ENCODE measurements around the gene SACS. TPM values are rescaled to one million over a fixed set of nuclear protein-coding genes. Genes with fewer than 3 reads are reported as not detected.

SACS gene
- total RNA-seq, 1 experiment from 2014 or later = 33.4 TPM

DNA sequence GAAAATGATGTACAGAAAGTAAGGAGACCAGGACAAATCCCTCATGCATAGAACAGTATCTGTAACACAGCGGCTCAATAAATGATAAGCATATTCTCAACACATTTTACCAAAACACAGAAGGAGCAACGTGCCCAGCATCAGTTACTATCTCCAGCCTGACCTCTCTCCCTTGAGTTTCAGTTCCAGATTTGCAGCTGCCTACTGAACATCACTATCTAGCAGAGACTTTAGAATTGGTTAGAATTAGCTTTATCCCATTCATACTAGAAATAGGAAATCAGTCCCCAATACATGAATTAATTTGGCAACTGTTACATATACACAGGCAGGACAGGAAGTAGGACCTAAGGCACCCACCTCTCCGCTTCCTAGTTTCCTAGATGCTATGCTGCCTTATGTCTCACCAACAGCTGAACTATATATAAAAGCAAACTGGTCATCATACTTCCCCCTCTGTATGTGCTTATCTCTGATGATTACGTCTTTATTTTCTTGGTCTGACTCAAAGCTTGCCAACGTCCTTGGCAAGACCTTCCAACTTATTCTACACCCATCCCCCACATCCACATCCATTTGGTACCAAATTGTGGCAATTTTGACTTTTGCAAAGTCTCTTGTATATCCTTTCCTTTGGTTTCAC is 61.1 kb downstream of the SACS start:
- no peaks in the 10 kb centered on the region for H3K9me2 ChIP-seq (ENCODE audit: insufficient read depth)
- no TSS peak for BruUV-seq (replicated peaks)
- H3K9me3 ChIP-seq (ENCODE audit: control insufficient read depth in 1 of 2, insufficient read depth in 1 of 2, low read depth in 1 of 2, low read length in 2 of 2) = no peaks in the 10 kb centered on the region
- RAD21 ChIA-PET (ENCODE audit: low non-redundant PET in 1 of 2, low total read pairs in 2 of 2, uncharacterized antibody in 2 of 2, unreplicated experiment in 2 of 2) = no interaction called here
- intact Hi-C loops (cut with micrococcal nuclease) = loop anchor here (10.0 kb wide), 1 partner anchor 202 kb away; the partner anchor contains the start of gene TNFRSF19
- DNase-seq (ENCODE audit: low read depth, low spot score) (no peak), ATAC-seq (no peak)
- no peak overlapping the region for H2AFZ ChIP-seq (ENCODE audit: low read depth, low read length, poor library complexity, severe bottlenecking)
- peaks cover 6 to 11% of the 10 kb centered on the region in 2 experiments; a peak in 3 of 4 replicates for H3K4me1 ChIP-seq (ENCODE audit: control insufficient read depth in 1 of 2, insufficient read depth in 2 of 2, low read length in 2 of 2)
- H3K27ac ChIP-seq (ENCODE audit: low read depth, low read length) = no peak overlapping the region
- no peaks in the 10 kb centered on the region for H4K20me1 ChIP-seq (ENCODE audit: insufficient read depth)
- no peak overlapping the region for H3K9ac ChIP-seq (ENCODE audit: low read length)
- CTCF ChIA-PET = no interaction called here
- H3K4me3 ChIP-seq (replicated peaks in 1 of 2; ENCODE audit: low read depth in 1 of 2, low read length in 2 of 2) = no peak overlapping the region
- no peak overlapping the region for H3K4me2 ChIP-seq (ENCODE audit: low read length)
- TF ChIP-seq, protein P1, sequence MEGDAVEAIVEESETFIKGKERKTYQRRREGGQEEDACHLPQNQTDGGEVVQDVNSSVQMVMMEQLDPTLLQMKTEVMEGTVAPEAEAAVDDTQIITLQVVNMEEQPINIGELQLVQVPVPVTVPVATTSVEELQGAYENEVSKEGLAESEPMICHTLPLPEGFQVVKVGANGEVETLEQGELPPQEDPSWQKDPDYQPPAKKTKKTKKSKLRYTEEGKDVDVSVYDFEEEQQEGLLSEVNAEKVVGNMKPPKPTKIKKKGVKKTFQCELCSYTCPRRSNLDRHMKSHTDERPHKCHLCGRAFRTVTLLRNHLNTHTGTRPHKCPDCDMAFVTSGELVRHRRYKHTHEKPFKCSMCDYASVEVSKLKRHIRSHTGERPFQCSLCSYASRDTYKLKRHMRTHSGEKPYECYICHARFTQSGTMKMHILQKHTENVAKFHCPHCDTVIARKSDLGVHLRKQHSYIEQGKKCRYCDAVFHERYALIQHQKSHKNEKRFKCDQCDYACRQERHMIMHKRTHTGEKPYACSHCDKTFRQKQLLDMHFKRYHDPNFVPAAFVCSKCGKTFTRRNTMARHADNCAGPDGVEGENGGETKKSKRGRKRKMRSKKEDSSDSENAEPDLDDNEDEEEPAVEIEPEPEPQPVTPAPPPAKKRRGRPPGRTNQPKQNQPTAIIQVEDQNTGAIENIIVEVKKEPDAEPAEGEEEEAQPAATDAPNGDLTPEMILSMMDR (IDR thresholded peaks at IDR 0.05 in 2 of 3, conservative IDR thresholded peaks at IDR 0.05 in 1 of 3; ENCODE audit: borderline replicate concordance in 1 of 3, insufficient read depth in 1 of 3, low read depth in 2 of 3, low read length in 2 of 3) = no peak
- TF ChIP-seq POLR2AphosphoS5 (IDR thresholded peaks at IDR 0.05; ENCODE audit: low read depth, low read length) = no peak
- peaks cover 18 to 20% of the 10 kb centered on the region in 2 experiments; a peak in 3 of 4 replicates for H3K36me3 ChIP-seq (ENCODE audit: control insufficient read depth in 1 of 2, insufficient read depth in 2 of 2, low read length in 2 of 2)
- peaks cover 37% of the 10 kb centered on the region for H3K79me2 ChIP-seq (ENCODE audit: insufficient read depth, low read length)
- POLR2A ChIA-PET = no interaction called here
- H3K27me3 ChIP-seq (ENCODE audit: insufficient read depth, low read length) = no peaks in the 10 kb centered on the region

DNA sequence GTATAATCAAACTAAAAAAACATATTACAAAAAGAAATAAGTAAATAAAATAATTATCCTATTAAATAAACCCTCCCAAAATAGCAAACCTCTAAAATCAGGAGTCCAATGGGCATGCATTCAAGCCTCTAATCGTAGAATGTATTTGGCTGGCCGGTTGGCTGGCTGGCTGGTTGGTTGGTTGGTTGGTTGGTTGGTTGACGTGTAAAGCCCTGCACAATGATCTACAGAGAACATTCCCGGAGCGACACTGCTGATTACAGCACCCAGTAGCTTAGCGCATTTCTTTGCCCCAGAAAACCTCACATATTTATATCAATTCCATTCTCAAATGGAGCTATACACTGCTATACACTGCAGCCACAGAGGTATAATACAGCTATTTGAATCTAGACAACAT is 65.6 kb downstream of the SACS start:
- Histone ChIP-seq H2AFZ (ENCODE audit: low read depth, low read length, poor library complexity, severe bottlenecking) (no peak overlapping the region), H3K27me3 (ENCODE audit: insufficient read depth, low read length) (no peaks in the 10 kb centered on the region), H4K20me1 (ENCODE audit: insufficient read depth) (no peaks in the 10 kb centered on the region), H3K36me3 (ENCODE audit: control insufficient read depth in 1 of 2, insufficient read depth in 2 of 2, low read length in 2 of 2) (peaks cover 34 to 43% of the 10 kb centered on the region in 2 experiments; a peak in 3 of 4 replicates), H3K9me3 (ENCODE audit: control insufficient read depth in 1 of 2, insufficient read depth in 1 of 2, low read depth in 1 of 2, low read length in 2 of 2) (no peaks in the 10 kb centered on the region), H3K4me3 (replicated peaks in 1 of 2; ENCODE audit: low read depth in 1 of 2, low read length in 2 of 2) (no peak overlapping the region), H3K9ac (ENCODE audit: low read length) (no peak overlapping the region), H3K4me2 (ENCODE audit: low read length) (no peak overlapping the region), H3K27ac (ENCODE audit: low read depth, low read length) (no peak overlapping the region), H3K4me1 (ENCODE audit: control insufficient read depth in 1 of 2, insufficient read depth in 2 of 2, low read length in 2 of 2) (no peaks in the 10 kb centered on the region), H3K79me2 (ENCODE audit: insufficient read depth, low read length) (peaks cover 17% of the 10 kb centered on the region), H3K9me2 (ENCODE audit: insufficient read depth) (no peaks in the 10 kb centered on the region)
- CTCF ChIA-PET = no interaction called here
- no peak for DNase-seq (ENCODE audit: low read depth, low spot score)
- BruUV-seq (replicated peaks) = no TSS peak
- ATAC-seq = no peak
- intact Hi-C loops (cut with micrococcal nuclease) = no loop called here
- POLR2A ChIA-PET = no interaction called here
- RAD21 ChIA-PET (ENCODE audit: low non-redundant PET in 1 of 2, low total read pairs in 2 of 2, uncharacterized antibody in 2 of 2, unreplicated experiment in 2 of 2) = no interaction called here
- TF ChIP-seq SRF (IDR thresholded peaks at IDR 0.05; ENCODE audit: low read depth) (no peak), YY1 (IDR thresholded peaks at IDR 0.05; ENCODE audit: extremely low read depth, insufficient replicate concordance, low read depth, low read length) (no peak), SIN3A (IDR thresholded peaks at IDR 0.05; ENCODE audit: low read depth) (no peak), JUND (IDR thresholded peaks at IDR 0.05) (no peak), POLR2AphosphoS5 (IDR thresholded peaks at IDR 0.05; ENCODE audit: low read depth, low read length) (no peak)
- TF ChIP-seq, protein P2, sequence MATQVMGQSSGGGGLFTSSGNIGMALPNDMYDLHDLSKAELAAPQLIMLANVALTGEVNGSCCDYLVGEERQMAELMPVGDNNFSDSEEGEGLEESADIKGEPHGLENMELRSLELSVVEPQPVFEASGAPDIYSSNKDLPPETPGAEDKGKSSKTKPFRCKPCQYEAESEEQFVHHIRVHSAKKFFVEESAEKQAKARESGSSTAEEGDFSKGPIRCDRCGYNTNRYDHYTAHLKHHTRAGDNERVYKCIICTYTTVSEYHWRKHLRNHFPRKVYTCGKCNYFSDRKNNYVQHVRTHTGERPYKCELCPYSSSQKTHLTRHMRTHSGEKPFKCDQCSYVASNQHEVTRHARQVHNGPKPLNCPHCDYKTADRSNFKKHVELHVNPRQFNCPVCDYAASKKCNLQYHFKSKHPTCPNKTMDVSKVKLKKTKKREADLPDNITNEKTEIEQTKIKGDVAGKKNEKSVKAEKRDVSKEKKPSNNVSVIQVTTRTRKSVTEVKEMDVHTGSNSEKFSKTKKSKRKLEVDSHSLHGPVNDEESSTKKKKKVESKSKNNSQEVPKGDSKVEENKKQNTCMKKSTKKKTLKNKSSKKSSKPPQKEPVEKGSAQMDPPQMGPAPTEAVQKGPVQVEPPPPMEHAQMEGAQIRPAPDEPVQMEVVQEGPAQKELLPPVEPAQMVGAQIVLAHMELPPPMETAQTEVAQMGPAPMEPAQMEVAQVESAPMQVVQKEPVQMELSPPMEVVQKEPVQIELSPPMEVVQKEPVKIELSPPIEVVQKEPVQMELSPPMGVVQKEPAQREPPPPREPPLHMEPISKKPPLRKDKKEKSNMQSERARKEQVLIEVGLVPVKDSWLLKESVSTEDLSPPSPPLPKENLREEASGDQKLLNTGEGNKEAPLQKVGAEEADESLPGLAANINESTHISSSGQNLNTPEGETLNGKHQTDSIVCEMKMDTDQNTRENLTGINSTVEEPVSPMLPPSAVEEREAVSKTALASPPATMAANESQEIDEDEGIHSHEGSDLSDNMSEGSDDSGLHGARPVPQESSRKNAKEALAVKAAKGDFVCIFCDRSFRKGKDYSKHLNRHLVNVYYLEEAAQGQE (IDR thresholded peaks at IDR 0.05; ENCODE audit: low read depth) = no peak
